Activated CD4-positive, alpha-beta T cell treated with anti-CD3 and anti-CD28 coated beads for 1 hour (primary cell): ENCODE results near the gene KDM4B.

Experiments
- DNase-seq: peaks from one replicate; pipeline ENCODE4 v3.0.0-alpha.2; 2020

The KDM4B gene

DNA sequence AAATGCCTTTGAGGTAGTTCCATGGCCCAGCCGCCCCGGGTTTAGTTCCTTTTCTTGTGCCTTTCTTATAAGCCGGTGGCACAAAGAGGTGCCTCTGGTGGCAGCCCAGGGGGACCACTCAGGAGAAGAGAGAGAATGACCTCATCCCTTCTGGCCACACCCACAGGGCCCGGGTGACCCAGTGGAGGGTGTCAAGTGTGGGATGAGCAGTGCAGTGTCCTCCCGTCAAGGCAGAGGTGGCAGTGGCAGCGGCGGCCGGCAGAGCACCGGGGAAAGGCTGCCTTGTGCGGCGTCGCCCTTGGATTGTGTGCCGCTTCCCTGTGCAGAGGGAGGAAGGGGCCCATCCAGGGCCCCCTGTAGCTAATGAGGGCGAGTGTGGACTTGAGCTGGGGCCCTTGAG, 47.9 kb downstream of the KDM4B start:
- no peak for DNase-seq

DNA sequence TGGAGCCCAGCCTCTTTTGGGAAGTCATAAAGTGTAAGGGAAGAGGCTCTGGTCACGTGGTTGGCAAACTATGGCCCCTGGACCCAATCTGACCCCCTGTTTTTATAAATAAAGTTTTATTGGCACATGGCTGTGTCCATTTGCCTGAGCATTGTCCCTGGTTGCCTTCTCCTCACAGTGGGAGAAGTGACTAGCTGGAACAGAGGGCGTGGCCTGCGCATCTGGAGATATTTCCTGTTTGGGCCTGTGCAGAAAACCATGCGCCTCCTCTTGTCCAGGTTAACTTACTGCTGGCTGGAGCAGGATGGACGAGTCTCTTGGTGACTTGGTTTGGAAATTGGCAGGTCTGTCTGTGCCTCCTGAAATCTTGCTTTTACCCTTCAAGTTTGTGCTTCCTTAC, 48.3 kb downstream of the KDM4B start:
- DNase-seq, result no peak

DNA sequence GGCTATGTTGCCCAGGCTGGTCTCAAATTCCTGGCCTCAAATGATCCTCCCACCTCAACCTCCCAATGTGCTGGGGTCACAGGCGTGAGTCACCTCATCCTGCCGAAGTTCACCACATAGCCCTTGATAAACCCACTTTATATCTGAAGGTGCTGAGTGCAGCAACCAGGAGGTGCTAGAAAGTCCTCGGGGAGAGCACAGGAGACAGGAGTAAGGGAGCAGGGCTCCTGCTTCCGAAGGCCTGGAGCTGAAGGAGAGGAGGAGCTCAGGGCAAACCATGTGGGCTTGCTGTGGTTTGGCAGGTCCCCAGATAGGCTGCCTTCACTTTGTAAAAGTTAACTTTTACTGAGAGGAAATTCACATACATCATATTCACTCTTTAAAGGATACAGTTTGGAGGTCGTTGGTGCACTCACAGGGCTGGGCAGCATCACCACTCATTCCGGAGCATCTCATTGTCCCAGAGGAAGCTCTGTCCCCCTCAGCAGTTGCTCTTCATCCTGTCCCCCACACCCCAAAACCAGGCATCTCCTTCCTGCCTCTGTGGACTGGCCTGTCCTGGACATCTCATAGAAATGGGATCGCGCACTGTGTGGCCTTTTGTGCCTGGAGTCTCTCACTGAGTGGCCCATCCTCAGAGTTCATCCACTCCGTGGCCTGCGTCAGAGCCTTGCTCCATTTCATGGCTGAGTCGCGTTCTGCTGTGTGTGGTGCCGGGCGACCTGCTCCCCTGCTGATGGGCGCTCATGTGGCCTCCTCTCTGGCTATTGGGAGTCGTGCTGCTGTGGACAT, 49.5 kb downstream of the KDM4B start:
- no peak for DNase-seq

DNA sequence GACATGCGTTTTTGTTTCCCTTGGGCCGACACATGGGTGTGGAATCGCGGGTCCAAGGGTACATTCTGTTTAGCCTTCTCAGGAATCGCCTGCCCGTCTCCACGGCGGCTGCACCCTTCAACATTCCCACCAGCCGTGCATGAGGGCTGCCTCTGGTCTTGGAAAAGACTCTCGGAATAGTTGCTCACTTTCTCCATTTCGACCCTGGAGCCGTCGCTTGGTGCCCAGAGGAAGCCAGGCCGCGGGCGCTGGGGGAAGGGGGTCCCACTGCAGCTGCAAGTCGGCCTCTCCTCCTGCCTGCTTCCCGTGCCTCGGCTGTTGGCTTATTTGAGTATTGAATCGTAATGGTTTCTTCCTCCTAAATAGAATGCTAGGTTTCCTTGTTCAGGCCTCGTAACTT, 51.5 kb downstream of the KDM4B start:
- no peak for DNase-seq

DNA sequence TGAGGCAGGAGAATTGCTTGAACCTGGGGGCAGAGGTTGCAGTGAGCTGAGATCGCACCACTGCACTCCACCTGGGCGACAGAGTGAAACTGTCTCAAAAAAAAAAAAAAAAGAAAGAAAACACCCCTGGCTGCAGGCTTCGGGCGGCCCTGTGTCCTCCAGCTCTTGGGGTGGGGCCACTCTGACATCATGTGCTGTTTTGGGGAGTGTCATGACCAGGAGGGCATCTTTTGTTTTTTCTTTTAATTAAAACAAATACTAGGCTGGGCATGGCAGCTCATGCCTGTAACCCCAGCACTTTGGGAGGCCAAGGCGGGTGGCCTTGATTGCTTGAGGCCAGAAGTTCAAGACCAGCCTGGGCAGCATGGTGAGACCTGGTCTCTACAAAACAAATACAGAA, 52.1 kb downstream of the KDM4B start:
- DNase-seq, result no peak

GRCh38 chr19:5022066-5022860, 53.4 kb downstream of the KDM4B start:
- DNase-seq, result no peak

GRCh38 chr19:5023128-5023571, 54.2 kb downstream of the KDM4B start:
- no peak for DNase-seq

GRCh38 chr19:5024282-5024681, 55.4 kb downstream of the KDM4B start:
- no peak for DNase-seq

DNA sequence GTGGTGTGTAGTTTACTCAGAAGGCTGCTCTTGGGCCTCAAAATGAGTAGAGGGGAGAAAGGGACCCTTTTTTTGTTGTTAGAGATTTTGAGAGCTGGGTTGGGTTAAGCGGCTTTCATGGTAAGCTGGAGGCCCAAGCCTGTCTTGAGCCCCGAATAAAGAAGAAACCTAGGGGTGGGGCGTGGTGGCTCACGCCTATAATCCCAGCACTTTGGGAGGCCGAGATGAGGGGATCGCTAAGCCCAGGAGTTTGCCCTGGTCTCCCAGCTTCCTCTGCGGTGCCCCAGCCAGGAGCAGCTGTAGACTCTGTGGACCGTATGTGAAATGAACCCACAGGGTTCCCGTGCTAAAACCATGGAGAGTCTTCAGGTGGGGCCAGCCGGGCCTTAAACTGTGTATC, 56.1 kb downstream of the KDM4B start:
- DNase-seq, result no peak

DNA sequence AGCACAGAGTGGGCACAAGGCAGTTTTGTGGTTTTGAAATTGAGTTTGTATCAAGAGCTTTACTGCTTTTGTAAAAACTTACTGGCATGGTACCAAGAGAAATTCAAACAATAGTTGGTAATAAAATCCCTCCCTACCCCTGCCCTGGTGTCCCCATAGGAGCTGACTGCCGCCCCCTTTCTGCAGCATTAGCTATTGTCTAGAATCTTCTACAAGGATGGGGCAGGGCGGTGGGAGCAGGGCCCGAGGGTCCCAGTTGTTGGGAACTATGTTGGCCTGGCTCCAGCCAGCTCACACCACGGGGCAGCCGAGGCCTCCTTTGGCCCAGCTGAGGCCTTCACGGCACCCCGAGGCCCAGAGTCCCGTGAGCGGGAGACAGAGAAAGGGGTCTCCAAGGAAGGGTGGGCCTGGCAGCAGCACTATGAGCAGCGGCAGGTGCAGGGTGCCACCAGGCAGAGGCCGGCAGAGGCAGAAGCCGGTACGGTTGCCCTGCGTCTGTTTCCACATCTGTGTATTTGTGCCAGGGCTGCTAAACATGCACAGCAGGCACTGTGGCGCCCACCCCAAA, 57.9 kb downstream of the KDM4B start:
- no peak for DNase-seq

DNA sequence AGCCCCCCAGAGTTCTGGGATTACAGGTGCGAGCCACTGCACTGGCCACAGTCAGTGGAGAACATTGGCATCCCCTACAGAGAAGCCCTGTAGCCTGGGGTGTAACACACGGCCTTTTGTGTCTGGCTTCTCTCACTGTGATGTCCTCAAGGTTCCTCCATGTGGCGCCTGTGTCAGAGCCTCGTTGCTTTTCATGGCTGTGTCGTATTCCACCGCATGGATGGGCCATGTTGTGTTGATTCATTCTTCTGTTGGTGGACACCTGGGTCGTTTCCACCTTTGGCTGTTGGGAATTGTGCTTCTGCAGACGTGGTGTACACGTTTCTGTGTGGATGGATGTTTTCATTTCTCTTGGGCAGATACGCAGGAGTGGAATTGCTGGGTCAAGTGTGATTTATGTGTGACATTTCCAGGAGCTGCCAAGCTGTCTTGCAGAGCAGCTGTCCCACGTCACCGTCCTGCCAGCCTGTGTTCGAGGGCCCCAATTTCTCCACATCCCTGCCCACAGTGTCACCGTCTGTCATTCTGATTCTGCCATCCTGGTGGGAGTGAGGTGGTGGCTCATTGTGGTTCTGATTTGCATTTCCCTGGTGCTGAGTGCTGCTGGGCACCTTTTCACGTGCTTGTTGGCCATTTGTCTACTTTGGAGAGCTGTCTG, 59.4 kb downstream of the KDM4B start:
- no peak for DNase-seq

- peak; percentile 23 for DNase-seq
These were observed 60.7 kb downstream of the KDM4B start for GRCh38 chr19:5029596-5029995.

DNA sequence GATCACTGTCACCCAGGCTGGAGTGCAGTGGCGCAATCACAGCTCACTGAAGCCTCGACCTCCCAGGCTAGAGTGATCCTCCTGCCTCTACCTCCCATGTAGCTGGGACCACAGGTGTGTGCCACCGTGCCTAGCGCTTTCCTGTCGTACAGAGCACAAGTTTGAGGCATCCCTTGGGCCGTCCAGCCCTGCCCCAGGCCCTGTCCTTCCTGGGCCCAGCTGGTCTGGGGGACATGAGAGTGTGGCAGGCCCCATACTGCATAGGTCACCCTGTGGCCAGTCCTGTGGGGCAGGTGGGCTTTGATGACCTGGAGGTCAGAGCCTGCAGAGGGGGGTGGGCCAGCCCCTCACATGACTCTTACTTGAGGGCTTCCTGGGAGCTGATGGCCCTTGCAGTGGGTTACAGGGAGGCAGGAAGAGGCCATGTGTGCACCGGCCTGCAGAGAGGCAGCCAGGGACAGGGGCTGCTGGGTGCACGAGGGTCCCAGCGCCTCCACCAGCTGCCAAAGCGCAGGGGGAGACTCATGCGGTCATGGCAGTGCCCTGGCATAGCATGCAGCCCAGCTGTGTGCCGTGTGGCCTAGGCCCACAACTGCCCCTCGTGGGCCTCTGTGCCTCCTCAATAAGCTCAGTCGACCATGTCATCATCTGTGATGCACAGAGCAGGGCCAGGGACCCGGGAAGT, 61.4 kb downstream of the KDM4B start:
- no peak for DNase-seq

GRCh38 chr19:5030822-5031221, 61.9 kb downstream of the KDM4B start:
- DNase-seq, result no peak

DNA sequence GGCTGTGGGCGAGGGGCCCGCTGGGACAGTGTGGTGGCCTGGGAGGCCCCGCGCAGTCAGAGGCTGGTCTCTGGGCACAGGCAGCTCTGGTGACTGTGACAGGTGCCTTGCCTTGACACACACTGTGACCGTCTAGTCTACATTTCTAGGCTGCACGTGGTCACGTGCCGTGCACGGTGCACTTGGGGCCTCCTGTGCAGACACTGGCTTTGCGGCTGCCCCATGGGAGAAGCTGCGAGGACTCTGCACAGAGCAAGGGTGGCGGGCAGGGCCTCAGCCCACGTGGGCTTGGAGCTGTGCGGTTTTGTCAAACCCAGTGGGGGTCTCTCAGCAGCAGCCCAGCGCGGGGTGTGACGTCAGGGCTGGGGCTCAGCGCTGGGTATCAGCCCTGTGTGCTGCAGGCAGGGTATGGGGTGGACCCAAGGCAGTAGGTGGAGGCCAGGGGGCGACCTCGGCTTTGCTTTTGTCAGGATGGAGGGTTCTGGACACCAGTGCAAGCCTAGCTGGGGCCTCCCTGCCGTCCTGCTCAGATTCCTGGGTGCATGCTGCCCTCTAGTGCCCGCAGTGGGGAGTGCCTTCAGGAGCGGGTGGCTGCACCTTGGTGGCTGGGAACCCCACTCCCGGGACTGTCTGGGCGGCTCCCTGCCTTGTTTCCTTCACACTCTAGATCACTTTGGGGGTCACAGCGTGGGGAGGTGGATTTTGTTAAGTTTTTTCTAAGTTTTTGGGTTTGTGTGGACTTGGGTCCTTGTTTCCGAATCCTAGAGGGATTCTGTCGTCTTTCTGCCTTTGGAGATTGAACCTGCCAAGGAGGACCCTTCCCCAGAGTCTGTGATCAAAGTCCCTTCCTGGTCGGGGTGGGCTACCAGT, 62.6 kb downstream of the KDM4B start:
- DNase-seq, result peak; percentile 70

DNA sequence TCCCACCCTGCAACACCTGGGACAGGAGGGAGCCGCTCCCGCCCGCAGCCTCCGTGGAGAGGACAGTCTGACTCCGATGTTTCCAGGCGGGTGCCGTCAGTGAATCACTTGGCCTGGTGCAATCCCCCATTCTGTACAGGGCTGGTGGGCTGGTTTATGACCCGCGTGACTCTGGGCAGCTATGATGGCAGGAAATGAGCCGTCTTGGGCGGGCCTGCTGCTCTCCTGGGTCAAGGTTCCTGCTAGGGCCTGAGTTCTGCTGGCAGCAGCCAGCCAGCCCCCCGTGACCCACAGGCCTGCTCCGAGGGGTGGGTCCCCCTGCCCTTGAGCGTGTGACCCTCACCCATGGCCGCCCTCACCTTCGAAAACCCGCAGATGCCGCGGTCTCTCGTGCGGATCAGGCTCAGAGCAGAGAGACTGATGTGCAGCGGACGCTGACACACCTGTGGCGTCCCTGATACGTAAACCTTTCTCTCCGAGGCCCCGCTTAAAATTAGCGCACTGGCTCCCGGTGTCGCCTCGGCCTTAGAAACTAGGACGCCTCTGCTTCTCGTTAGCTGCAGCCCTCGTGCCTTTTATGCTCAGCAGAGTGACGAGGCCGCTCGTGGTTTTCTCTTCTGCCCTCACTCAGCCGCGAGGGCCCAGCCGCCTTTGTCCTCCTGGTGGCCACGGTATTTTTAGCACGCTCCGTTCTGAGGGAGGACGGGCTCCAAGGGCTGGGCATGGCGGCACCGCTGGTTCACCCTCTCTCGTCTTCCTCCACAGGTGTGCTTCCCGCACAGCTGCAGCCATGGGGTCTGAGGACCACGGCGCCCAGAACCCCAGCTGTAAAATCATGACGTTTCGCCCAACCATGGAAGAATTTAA, 63.4 kb downstream of the KDM4B start:
- no peak for DNase-seq

DNA sequence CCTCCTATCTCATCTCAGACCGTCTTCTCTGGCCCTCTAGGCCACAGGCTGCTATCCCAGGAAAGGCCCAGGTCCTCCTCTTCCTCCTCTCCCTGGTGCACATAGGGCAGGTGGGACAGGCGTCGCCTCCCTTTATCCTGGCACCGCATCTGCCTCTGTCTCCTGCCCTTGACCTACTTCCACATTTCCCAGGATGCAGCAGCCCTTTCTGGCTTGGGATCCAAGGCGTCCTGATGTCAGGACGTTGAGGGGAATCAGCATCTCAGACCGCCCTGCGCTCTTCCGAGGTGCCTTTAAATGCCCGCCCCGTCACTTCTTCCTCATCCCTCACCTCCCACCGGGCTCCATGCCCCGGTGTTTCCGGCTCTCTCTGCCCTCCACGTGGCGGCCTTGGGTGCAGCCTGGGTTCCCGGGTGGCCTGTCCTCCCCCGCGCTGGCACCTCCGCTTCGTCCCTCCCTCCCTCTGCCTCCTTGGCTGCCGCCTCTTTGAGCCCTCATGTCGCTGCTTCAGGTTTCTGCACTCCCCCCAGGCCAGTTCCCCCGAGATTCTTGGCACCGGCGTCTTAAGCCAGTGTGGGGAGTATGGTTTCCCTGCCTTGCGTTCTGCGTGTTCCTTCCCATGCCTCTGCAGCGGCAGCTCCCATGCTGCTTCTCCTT, 66.3 kb downstream of the KDM4B start:
- no peak for DNase-seq

DNA sequence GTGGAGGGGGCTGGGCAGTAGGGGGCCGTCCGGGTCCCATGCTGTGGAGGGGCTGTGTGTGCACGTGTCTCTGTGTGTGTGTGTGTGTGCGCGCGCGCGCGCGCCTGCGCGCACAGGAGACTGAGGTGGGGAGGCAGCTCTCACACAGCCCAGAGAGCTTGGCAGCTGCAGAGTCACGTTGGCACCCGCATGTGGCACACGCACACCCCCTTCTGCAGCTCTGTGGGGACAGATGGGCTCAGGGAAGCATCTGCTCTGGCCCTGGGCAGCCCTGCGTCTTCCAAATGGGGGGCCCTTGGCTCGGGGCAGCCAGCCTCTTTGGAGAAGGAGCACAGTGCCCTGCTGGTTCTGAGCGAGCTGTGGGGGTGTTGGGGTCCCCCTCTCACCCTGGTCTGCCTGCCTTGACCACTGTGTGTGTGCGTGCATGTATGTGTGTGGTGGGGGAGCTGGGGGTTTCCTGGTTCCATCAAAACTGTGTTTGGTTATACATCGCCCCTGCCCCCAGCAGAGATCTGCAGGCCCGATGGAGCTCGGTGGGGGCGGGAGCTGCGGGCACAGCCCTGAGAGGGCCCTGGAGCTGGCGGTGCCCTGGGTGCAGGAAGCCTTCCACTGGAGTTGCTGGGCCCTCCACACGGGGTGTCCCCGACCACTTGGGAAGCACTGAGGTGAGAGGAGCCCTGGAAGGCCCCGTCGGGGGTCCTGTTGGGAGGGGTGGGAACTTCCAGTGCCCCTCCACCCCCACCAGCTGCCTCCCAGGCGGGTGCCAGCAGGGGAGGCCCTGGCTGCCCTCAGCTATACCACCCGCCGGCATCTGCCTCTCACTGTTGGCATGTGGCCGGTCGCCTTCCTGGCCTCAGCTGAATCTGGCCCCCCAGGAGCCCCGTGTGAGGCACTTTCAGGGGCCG, 67.1 kb downstream of the KDM4B start:
- DNase-seq, result no peak
